K562 (cell line): Measurements from ENCODE around the gene NDUFB1.

Source experiments
- GABPB1 ChIP-seq: sonication (generic); formaldehyde crosslinking; IDR thresholded peaks from 2 replicates; pipeline ENCODE4 v1.8.0; 2022; ENCODE audit warnings: mild to moderate bottlenecking, missing genetic modification reagents
- GATA2 ChIP-seq: sonication (generic); formaldehyde crosslinking; IDR thresholded peaks from 2 replicates; pipeline ENCODE4 v1.4.0; 2020; ENCODE audit warnings: mild to moderate bottlenecking, missing genetic modification reagents
- HNRNPLL ChIP-seq: fragments of 200-400 bp; formaldehyde crosslinking; IDR thresholded peaks from 2 replicates; pipeline ENCODE4 v1.6.1; 2017; ENCODE audit warnings: low read length, low read depth, mild to moderate bottlenecking; ENCODE audit not compliant: poor library complexity, severe bottlenecking
- NUFIP1 ChIP-seq: fragments of 450-650 bp; IDR thresholded peaks from 2 replicates; pipeline ENCODE4 v1.6.1; 2018; ENCODE audit not compliant: partially characterized antibody
- POLR2B ChIP-seq: fragments of 450-650 bp; IDR thresholded peaks from 2 replicates; pipeline ENCODE4 v1.6.1; 2018; ENCODE audit warnings: low read depth; ENCODE audit not compliant: partially characterized antibody
- TAL1 ChIP-seq: fragments of 450-650 bp; IDR thresholded peaks from 2 replicates; pipeline ENCODE4 v1.6.1; 2016; ENCODE audit warnings: mild to moderate bottlenecking
- TBP ChIP-seq: optimal IDR thresholded peaks from 2 replicates; pipeline ENCODE3; 2011; ENCODE audit warnings: low read depth, low read length, improper control_type of control experiment
- TF ChIP-seq, protein P1 (sequence below): fragments of 250-450 bp; sonication (Bioruptor Pico); IDR thresholded peaks from 2 replicates; pipeline ENCODE4 v1.9.0; 2021; ENCODE audit warnings: mild to moderate bottlenecking, inconsistent platforms
- TF ChIP-seq, protein P2 (sequence below), 3 experiments: fragments of 200-800 bp in 1 of 3; fragments of 250-450 bp in 1 of 3; fragments of 450-650 bp in 1 of 3; sonication (Bioruptor Pico) in 1 of 3; sonication (Bioruptor generic) in 1 of 3; formaldehyde crosslinking in 1 of 3; IDR thresholded peaks; 2 replicates each; pipeline versions ENCODE4 v1.6.1 to v1.8.0; 2016 to 2022; ENCODE audit warnings: mild to moderate bottlenecking in 2 of 3, missing genetic modification characterization in 2 of 3, missing compliant biosample characterization in 1 of 3, moderate library complexity in 1 of 3

DNA sequence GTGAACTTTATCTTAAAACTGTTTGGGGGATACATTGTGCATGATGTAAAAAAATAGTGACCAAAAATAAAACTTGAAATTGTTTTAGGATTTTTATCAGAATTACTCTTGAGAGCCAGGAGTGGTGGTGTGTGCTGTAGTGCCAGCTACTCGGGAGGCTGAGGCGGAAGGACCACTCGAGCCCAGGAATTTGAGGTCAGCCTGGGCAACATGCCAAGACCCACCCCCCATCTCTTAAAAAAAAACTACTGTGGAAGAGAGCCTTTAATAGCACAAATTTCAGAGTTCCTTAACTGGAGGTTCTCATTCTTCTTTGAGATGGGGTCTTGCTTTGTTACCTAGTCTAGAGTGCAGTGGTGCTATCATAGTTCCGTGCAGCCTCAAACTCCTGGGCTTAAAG is 21.8 kb upstream of the NDUFB1 start:
- no peak for TF ChIP-seq POLR2B
- no peak for TF ChIP-seq HNRNPLL
- TF ChIP-seq, protein P1, sequence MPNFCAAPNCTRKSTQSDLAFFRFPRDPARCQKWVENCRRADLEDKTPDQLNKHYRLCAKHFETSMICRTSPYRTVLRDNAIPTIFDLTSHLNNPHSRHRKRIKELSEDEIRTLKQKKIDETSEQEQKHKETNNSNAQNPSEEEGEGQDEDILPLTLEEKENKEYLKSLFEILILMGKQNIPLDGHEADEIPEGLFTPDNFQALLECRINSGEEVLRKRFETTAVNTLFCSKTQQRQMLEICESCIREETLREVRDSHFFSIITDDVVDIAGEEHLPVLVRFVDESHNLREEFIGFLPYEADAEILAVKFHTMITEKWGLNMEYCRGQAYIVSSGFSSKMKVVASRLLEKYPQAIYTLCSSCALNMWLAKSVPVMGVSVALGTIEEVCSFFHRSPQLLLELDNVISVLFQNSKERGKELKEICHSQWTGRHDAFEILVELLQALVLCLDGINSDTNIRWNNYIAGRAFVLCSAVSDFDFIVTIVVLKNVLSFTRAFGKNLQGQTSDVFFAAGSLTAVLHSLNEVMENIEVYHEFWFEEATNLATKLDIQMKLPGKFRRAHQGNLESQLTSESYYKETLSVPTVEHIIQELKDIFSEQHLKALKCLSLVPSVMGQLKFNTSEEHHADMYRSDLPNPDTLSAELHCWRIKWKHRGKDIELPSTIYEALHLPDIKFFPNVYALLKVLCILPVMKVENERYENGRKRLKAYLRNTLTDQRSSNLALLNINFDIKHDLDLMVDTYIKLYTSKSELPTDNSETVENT = no peak
- TF ChIP-seq GABPB1 (CRISPR knock-in tag) = no peak
- TF ChIP-seq, protein P2, sequence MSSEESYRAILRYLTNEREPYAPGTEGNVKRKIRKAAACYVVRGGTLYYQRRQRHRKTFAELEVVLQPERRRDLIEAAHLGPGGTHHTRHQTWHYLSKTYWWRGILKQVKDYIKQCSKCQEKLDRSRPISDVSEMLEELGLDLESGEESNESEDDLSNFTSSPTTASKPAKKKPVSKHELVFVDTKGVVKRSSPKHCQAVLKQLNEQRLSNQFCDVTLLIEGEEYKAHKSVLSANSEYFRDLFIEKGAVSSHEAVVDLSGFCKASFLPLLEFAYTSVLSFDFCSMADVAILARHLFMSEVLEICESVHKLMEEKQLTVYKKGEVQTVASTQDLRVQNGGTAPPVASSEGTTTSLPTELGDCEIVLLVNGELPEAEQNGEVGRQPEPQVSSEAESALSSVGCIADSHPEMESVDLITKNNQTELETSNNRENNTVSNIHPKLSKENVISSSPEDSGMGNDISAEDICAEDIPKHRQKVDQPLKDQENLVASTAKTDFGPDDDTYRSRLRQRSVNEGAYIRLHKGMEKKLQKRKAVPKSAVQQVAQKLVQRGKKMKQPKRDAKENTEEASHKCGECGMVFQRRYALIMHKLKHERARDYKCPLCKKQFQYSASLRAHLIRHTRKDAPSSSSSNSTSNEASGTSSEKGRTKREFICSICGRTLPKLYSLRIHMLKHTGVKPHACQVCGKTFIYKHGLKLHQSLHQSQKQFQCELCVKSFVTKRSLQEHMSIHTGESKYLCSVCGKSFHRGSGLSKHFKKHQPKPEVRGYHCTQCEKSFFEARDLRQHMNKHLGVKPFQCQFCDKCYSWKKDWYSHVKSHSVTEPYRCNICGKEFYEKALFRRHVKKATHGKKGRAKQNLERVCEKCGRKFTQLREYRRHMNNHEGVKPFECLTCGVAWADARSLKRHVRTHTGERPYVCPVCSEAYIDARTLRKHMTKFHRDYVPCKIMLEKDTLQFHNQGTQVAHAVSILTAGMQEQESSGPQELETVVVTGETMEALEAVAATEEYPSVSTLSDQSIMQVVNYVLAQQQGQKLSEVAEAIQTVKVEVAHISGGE (CRISPR knock-in tag; IDR thresholded peaks at IDR 0.05) = no peak
- TF ChIP-seq TBP = no peak
- TF ChIP-seq TAL1 = no peak
- TF ChIP-seq NUFIP1 = no peak
- TF ChIP-seq GATA2 (CRISPR knock-in tag) = no peak
